Liver (tissue), 9 donors: ENCODE results near the gene KCTD2. TPM values are rescaled to one million over a fixed set of nuclear protein-coding genes. Genes with fewer than 3 reads are reported as not detected.
A peak's percentile ranks its signal among the peaks of the same experiment; 100 is the strongest.

ENCODE experiments used
- DNase-seq: peaks from one replicate; pipeline ENCODE4 v3.0.0-alpha.2; 2017; ENCODE audit warnings: low spot score
- H3K27ac ChIP-seq, 2 donors: one replicate each; pipeline ENCODE4 v1.7.0; 2013; ENCODE audit warnings: inconsistent platforms in 2 of 2, low read length in 2 of 2, control low read depth in 1 of 2, low read depth in 1 of 2, mild to moderate bottlenecking in 1 of 2
- H3K27me3 ChIP-seq, 4 donors: one replicate each; pipeline versions ENCODE4 v1.6.1 to v1.7.0; 2013; ENCODE audit warnings: low read length in 3 of 4, inconsistent platforms in 1 of 4, mild to moderate bottlenecking in 1 of 4, moderate library complexity in 1 of 4; ENCODE audit not compliant: control insufficient read depth in 4 of 4, insufficient read depth in 4 of 4
- H3K36me3 ChIP-seq, 4 donors: one replicate each; pipeline versions ENCODE4 v1.6.1 to v1.7.0; 2013; ENCODE audit warnings: low read length in 3 of 4, mild to moderate bottlenecking in 3 of 4, low read depth in 1 of 4, moderate library complexity in 1 of 4; ENCODE audit not compliant: control insufficient read depth in 4 of 4, insufficient read depth in 3 of 4
- H3K4me1 ChIP-seq, 4 donors: one replicate each; pipeline versions ENCODE4 v1.6.1 to v1.7.0; 2013; ENCODE audit warnings: low read length in 3 of 4, mild to moderate bottlenecking in 3 of 4, moderate library complexity in 1 of 4; ENCODE audit not compliant: control insufficient read depth in 4 of 4, insufficient read depth in 4 of 4
- H3K4me3 ChIP-seq, 3 donors: one replicate each; pipeline versions ENCODE4 v1.6.1 to v1.7.0; 2013; ENCODE audit warnings: low read length in 3 of 3, control low read depth in 1 of 3, low read depth in 1 of 3, mild to moderate bottlenecking in 1 of 3
- H3K9ac ChIP-seq, 2 donors: one replicate each; pipeline ENCODE4 v1.7.0; 2013; ENCODE audit warnings: low read length in 2 of 2, mild to moderate bottlenecking in 2 of 2, moderate library complexity in 2 of 2, control low read depth in 1 of 2, low read depth in 1 of 2
- H3K9me3 ChIP-seq, 4 donors: one replicate each; pipeline versions ENCODE4 v1.6.1 to v1.7.0; 2013; ENCODE audit warnings: low read length in 3 of 4; ENCODE audit not compliant: control insufficient read depth in 4 of 4
- ATF3 ChIP-seq: IDR thresholded peaks from 2 replicates; pipeline ENCODE4 v1.6.1; 2016; ENCODE audit warnings: antibody characterized with exemption
- CTCF ChIP-seq: fragments of 150-350 bp; IDR thresholded peaks from 2 replicates; pipeline ENCODE4 v1.5.1; 2017; ENCODE audit warnings: improper control_type of control experiment, low read depth, low read length; ENCODE audit not compliant: missing input control
- EGR1 ChIP-seq, 2 donors: IDR thresholded peaks; 2 replicates each; pipeline ENCODE4 v1.6.1; 2016 to 2018; ENCODE audit warnings: antibody characterized with exemption in 2 of 2, low read depth in 2 of 2
- FOXA1 ChIP-seq: IDR thresholded peaks from 2 replicates; pipeline ENCODE4 v1.6.1; 2016; ENCODE audit warnings: antibody characterized with exemption
- FOXA2 ChIP-seq: IDR thresholded peaks from 2 replicates; pipeline ENCODE4 v1.6.1; 2016; ENCODE audit warnings: antibody characterized with exemption
- GABPA ChIP-seq, 2 donors: IDR thresholded peaks in 1 of 2; conservative IDR thresholded peaks in 1 of 2; 2 replicates each; pipeline ENCODE4 v1.6.1; 2016; ENCODE audit warnings: antibody characterized with exemption in 2 of 2, mild to moderate bottlenecking in 1 of 2, moderate library complexity in 1 of 2
- HNF4G ChIP-seq: IDR thresholded peaks from 2 replicates; pipeline ENCODE4 v1.6.1; 2016; ENCODE audit warnings: antibody characterized with exemption
- JUND ChIP-seq, 2 donors: IDR thresholded peaks; 2 replicates each; pipeline ENCODE4 v1.6.1; 2016; ENCODE audit warnings: antibody characterized with exemption in 2 of 2
- MAX ChIP-seq: IDR thresholded peaks from 2 replicates; pipeline ENCODE4 v1.6.1; 2016; ENCODE audit warnings: antibody characterized with exemption
- NR2F2 ChIP-seq: IDR thresholded peaks from 2 replicates; pipeline ENCODE4 v1.6.1; 2016; ENCODE audit warnings: antibody characterized with exemption
- RAD21 ChIP-seq, 2 donors: IDR thresholded peaks; 2 replicates each; pipeline ENCODE4 v1.6.1; 2016; ENCODE audit warnings: antibody characterized with exemption in 2 of 2, mild to moderate bottlenecking in 2 of 2
- RXRA ChIP-seq, 2 donors: IDR thresholded peaks; 2 replicates each; pipeline ENCODE4 v1.6.1; 2017 to 2018; ENCODE audit warnings: antibody characterized with exemption in 2 of 2, mild to moderate bottlenecking in 1 of 2
- SP1 ChIP-seq: IDR thresholded peaks from 2 replicates; pipeline ENCODE4 v1.6.1; 2018; ENCODE audit warnings: antibody characterized with exemption, mild to moderate bottlenecking
- TAF1 ChIP-seq: conservative IDR thresholded peaks from 2 replicates; pipeline ENCODE4 v1.6.1; 2016; ENCODE audit warnings: antibody characterized with exemption, mild to moderate bottlenecking
- YY1 ChIP-seq: IDR thresholded peaks from 2 replicates; pipeline ENCODE4 v1.6.1; 2016; ENCODE audit warnings: antibody characterized with exemption, mild to moderate bottlenecking
- ZBTB33 ChIP-seq: IDR thresholded peaks from 2 replicates; pipeline ENCODE4 v1.6.1; 2016; ENCODE audit warnings: antibody characterized with exemption
- WGBS: extraction: QIAGEN DNeasy Blood & Tissue Kit; methylation state at CpG from one replicate; pipeline ENCODE4 v1.1.7; 2013; 5-methylcytosine and 5-hydroxymethylcytosine counted together
- polyA plus RNA-seq, 2 donors: library from polyadenylated mRNA; stranded (reverse) in 1 of 2; unstranded in 1 of 2; fragments of 200-250 nt in 1 of 2; fragments of >200 nt in 1 of 2; fragmentation: Nextera tagmentation in 1 of 2; extraction: Ambion mirVana in 1 of 2; gene quantifications; one replicate each; pipeline versions ENCODE4 v1.2.1 to v1.2.3, GENCODE V29; 2013 to 2015
- total RNA-seq, 2 donors: library from RNA; depleted of rRNA; stranded (reverse); fragments of >200 nt; gene quantifications; one replicate each; pipeline ENCODE4 v1.2.3, GENCODE V29; 2014
- donor health status: healthy.
- donor health status: healthy.
- donor health status: healthy.
- donor health status: healthy.
- donor health status: healthy.

The KCTD2 gene
- total and polyA plus RNA-seq, 4 donors: 2.4 to 8.2 (median 6.4) TPM

- H3K27ac ChIP-seq: no peak overlapping the region
- TF ChIP-seq EGR1 (IDR thresholded peaks at IDR 0.05; ENCODE audit: low read depth in 2 of 2) (no peak), RAD21 (IDR thresholded peaks at IDR 0.05) (peak; percentile 66 to 76), TAF1 (no peak), HNF4G (no peak), ZBTB33 (no peak), MAX (no peak), GABPA (IDR thresholded peaks at IDR 0.05 in 1 of 2, conservative IDR thresholded peaks at IDR 0.05 in 1 of 2) (no peak), FOXA1 (no peak), CTCF (peak; percentile 82), NR2F2 (no peak), JUND (IDR thresholded peaks at IDR 0.05) (no peak)
- DNase-seq: no peak
- no peaks in the 10 kb centered on the region for H3K27me3 ChIP-seq
- no peaks in the 10 kb centered on the region for H3K9me3 ChIP-seq
- no peak overlapping the region for H3K9ac ChIP-seq
- peaks cover 5 to 10% (median 8%) of the 10 kb centered on the region in 4 donors for H3K4me1 ChIP-seq
- H3K36me3 ChIP-seq: no peaks in the 10 kb centered on the region
- no peak overlapping the region for H3K4me3 ChIP-seq
- 58% methylated on average over 20 of the region's 20 CpGs for WGBS
Observed at GRCh38 chr17:75105126-75106080, 58.4 kb downstream of the KCTD2 start.

- H3K4me1 ChIP-seq: peaks cover 5 to 20% (median 15%) of the 10 kb centered on the region in 4 donors
- DNase-seq: no peak
- no peaks in the 10 kb centered on the region for H3K36me3 ChIP-seq
- H3K27me3 ChIP-seq: no peaks in the 10 kb centered on the region
- TF ChIP-seq JUND (IDR thresholded peaks at IDR 0.05): no peak
- no peak for TF ChIP-seq RXRA (IDR thresholded peaks at IDR 0.05)
- no peak for TF ChIP-seq YY1
- no peak for TF ChIP-seq CTCF
- TF ChIP-seq ATF3: no peak
- no peak for TF ChIP-seq FOXA2
- no peak for TF ChIP-seq RAD21 (IDR thresholded peaks at IDR 0.05)
- TF ChIP-seq SP1: no peak
- TF ChIP-seq TAF1: no peak
- no peak for TF ChIP-seq ZBTB33
- no peak for TF ChIP-seq NR2F2
- TF ChIP-seq MAX: no peak
- TF ChIP-seq HNF4G: no peak
- H3K4me3 ChIP-seq: no peak overlapping the region
- H3K9ac ChIP-seq: no peak overlapping the region
- no peaks in the 10 kb centered on the region for H3K9me3 ChIP-seq
- H3K27ac ChIP-seq: no peak overlapping the region
- 89% methylated on average over 2 of the region's 2 CpGs for WGBS
Observed at GRCh38 chr17:75108193-75108592, 61.2 kb downstream of the KCTD2 start.
